Hepatocyte (in vitro differentiated cells): ENCODE results near the gene PCDH9. TPM values are rescaled to one million over a fixed set of nuclear protein-coding genes. Genes with fewer than 3 reads are reported as not detected.

ENCODE experiments used
- DNase-seq: peaks from one replicate; pipeline ENCODE4 v3.0.0-alpha.2; 2016; ENCODE audit warnings: low spot score
- H2AFZ ChIP-seq: fragments of 200-600 bp; sonication (generic); 2 replicates; pipeline ENCODE4 v1.6.0; 2016; ENCODE audit warnings: antibody characterized with exemption, mild to moderate bottlenecking
- H3K27ac ChIP-seq: fragments of 200-600 bp; sonication (generic); 2 replicates; pipeline ENCODE4 v1.5.1; 2016; ENCODE audit warnings: mild to moderate bottlenecking
- H3K27me3 ChIP-seq: fragments of 200-600 bp; sonication (generic); 2 replicates; pipeline ENCODE4 v1.6.1; 2016
- H3K36me3 ChIP-seq: fragments of 200-600 bp; sonication (generic); replicated peaks from 2 replicates; pipeline ENCODE4 v1.5.1; 2016; ENCODE audit warnings: low read depth; ENCODE audit not compliant: insufficient read depth
- H3K4me1 ChIP-seq: fragments of 200-600 bp; sonication (generic); 2 replicates; pipeline ENCODE4 v1.5.1; 2016; ENCODE audit warnings: mild to moderate bottlenecking, moderate library complexity; ENCODE audit not compliant: insufficient read depth
- H3K4me2 ChIP-seq: fragments of 200-600 bp; sonication (generic); 2 replicates; pipeline ENCODE4 v1.6.0; 2016
- H3K4me3 ChIP-seq: fragments of 200-600 bp; sonication (generic); 2 replicates; pipeline ENCODE4 v1.5.1; 2016; ENCODE audit warnings: mild to moderate bottlenecking
- H3K79me2 ChIP-seq: fragments of 200-600 bp; sonication (generic); 2 replicates; pipeline ENCODE4 v1.6.0; 2017; ENCODE audit warnings: mild to moderate bottlenecking
- H3K9me2 ChIP-seq: fragments of 200-600 bp; sonication (generic); replicated peaks from 2 replicates; pipeline ENCODE4 v1.6.0; 2017; ENCODE audit warnings: mild to moderate bottlenecking; ENCODE audit not compliant: insufficient read depth
- H3K9me3 ChIP-seq: fragments of 200-600 bp; sonication (generic); 2 replicates; pipeline ENCODE4 v1.5.1; 2016; ENCODE audit warnings: low read depth, mild to moderate bottlenecking
- H4K20me1 ChIP-seq: fragments of 200-600 bp; sonication (generic); 2 replicates; pipeline ENCODE4 v1.6.0; 2016; ENCODE audit warnings: mild to moderate bottlenecking; ENCODE audit not compliant: insufficient read depth, poor library complexity, severe bottlenecking
- CTCF ChIP-seq: fragments of 200-600 bp; sonication (generic); IDR thresholded peaks from 2 replicates; pipeline ENCODE4 v1.5.1; 2016; ENCODE audit warnings: antibody characterized with exemption, mild to moderate bottlenecking; ENCODE audit not compliant: poor library complexity
- EZH2 ChIP-seq: fragments of 200-600 bp; sonication (generic); IDR thresholded peaks from 2 replicates; pipeline ENCODE4 v1.6.1; 2016; ENCODE audit warnings: antibody characterized with exemption, mild to moderate bottlenecking, borderline replicate concordance
- EZH2phosphoT487 ChIP-seq: fragments of 200-600 bp; sonication (generic); IDR thresholded peaks from one replicate; pipeline ENCODE4 v1.6.1; 2018; ENCODE audit warnings: antibody characterized with exemption, mild to moderate bottlenecking, low read depth, moderate library complexity; ENCODE audit not compliant: unreplicated experiment, severe bottlenecking
- WGBS: methylation state at CpG from one replicate; pipeline ENCODE4 v1.1.6; 2016; ENCODE audit warnings: low lambda C conversion rate; ENCODE audit errors: missing lambda C conversion rate; 5-methylcytosine and 5-hydroxymethylcytosine counted together
- polyA plus RNA-seq: library from polyadenylated mRNA; unstranded; fragments of >200 nt; fragmentation: Nextera tagmentation; extraction: Ambion mirVana; gene quantifications from 2 replicates; pipeline ENCODE4 v1.2.1, GENCODE V29; 2016
- total RNA-seq: library from RNA; depleted of rRNA; stranded (reverse); fragments of >200 nt; gene quantifications from 2 replicates; pipeline ENCODE4 v1.2.3, GENCODE V29; 2014

Gene PCDH9
- total and polyA plus RNA-seq, 2 experiments from 2014 or later = 6.9 to 15.0 TPM

GRCh38 chr13:66969291-66969690 is 260.8 kb downstream of the PCDH9 start:
- no peak overlapping the region for H3K4me2 ChIP-seq
- H3K27me3 ChIP-seq = no peaks in the 10 kb centered on the region
- H3K4me3 ChIP-seq = no peak overlapping the region
- no peaks in the 10 kb centered on the region for H4K20me1 ChIP-seq
- H3K27ac ChIP-seq = no peak overlapping the region
- WGBS = 67% methylated on average over 1 of the region's 1 CpG
- no peaks in the 10 kb centered on the region for H3K9me3 ChIP-seq
- H3K9me2 ChIP-seq = no peaks in the 10 kb centered on the region
- no peaks in the 10 kb centered on the region for H3K79me2 ChIP-seq
- H3K36me3 ChIP-seq = no peaks in the 10 kb centered on the region
- no peak for TF ChIP-seq EZH2
- no peak for TF ChIP-seq CTCF
- no peak for TF ChIP-seq EZH2phosphoT487
- H3K4me1 ChIP-seq = no peaks in the 10 kb centered on the region
- H2AFZ ChIP-seq = no peak overlapping the region
- DNase-seq = no peak

DNA sequence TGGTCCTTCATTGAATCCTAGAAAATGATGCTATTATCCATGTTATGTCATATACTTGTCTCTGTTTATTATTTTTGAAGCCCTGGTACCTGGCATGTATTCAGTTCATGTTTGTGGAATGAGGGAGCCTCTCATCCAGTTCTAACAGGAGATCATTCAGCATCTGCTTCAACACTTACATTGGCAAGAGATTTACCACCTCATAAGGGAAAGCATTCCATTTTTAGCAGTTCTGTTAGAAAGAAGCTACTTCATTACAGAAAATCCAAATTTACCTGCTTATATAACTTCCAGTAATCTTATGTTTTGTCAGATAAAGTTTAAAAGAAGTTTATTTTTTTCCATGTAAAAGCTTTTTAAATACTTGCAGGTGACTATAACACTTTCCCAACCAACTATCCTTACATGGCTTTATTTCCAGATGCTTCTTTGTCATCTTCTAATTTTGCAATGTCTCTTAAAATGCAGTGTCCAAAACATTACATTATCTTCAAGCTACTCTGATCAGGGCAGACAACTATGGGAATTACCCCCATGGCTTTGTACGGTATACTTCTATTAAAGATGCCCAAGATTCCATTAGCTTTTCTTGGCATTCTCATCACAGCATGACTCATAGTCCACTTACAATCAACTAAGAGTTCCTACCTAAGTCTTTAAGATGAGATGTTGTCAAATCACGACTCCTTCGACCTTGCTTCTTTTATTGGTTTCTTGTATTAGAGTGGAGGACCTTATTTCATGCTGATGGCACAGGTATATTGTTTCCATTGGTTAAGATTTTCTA is 262.1 kb downstream of the PCDH9 start:
- DNase-seq = no peak
- no peak for TF ChIP-seq EZH2
- no peak for TF ChIP-seq EZH2phosphoT487
- TF ChIP-seq CTCF = no peak
- Histone ChIP-seq H3K9me2 (no peaks in the 10 kb centered on the region), H3K36me3 (no peaks in the 10 kb centered on the region), H3K9me3 (no peaks in the 10 kb centered on the region), H3K27ac (no peak overlapping the region), H3K4me3 (no peak overlapping the region), H3K79me2 (no peaks in the 10 kb centered on the region), H3K4me2 (no peak overlapping the region), H2AFZ (no peak overlapping the region), H4K20me1 (no peaks in the 10 kb centered on the region), H3K27me3 (no peaks in the 10 kb centered on the region), H3K4me1 (no peaks in the 10 kb centered on the region)
- 91% methylated on average over 3 of the region's 3 CpGs for WGBS

DNA sequence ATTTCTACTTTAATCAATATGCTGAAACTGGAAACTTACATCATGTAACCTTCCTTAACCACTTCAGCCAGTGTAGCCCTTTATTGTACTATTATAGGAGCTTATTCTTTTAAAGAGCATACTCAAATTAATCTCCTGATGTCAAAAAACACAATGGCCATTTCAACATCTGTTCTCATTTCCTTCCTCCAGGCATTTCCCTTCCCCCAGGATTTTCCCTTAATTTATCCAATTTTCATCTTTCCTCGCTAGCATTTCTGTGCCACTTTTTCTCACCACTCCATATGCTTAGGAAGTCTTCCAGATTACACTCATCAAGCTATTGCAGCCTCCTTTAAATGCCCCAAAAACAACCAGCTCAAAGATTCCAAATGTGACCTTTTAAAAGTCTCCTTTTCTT is 265.0 kb downstream of the PCDH9 start:
- Histone ChIP-seq H3K4me1 (no peaks in the 10 kb centered on the region), H3K4me3 (no peak overlapping the region), H3K27ac (no peak overlapping the region), H3K79me2 (no peaks in the 10 kb centered on the region), H2AFZ (no peak overlapping the region), H3K9me2 (no peaks in the 10 kb centered on the region), H3K4me2 (no peak overlapping the region), H3K27me3 (no peaks in the 10 kb centered on the region), H3K36me3 (no peaks in the 10 kb centered on the region), H4K20me1 (no peaks in the 10 kb centered on the region), H3K9me3 (no peaks in the 10 kb centered on the region)
- TF ChIP-seq EZH2 = no peak
- no peak for TF ChIP-seq CTCF
- TF ChIP-seq EZH2phosphoT487 = no peak
- 89% methylated on average over 1 of the region's 1 CpG for WGBS
- DNase-seq = no peak
